Activated CD4-positive, alpha-beta T cell treated with anti-CD3 and anti-CD28 coated beads for 36 hours (primary cell): ENCODE results near the gene KIFAP3. TPM values are rescaled to one million over a fixed set of nuclear protein-coding genes. Genes with fewer than 3 reads are reported as not detected.
A peak's percentile ranks its signal among the peaks of the same experiment; 100 is the strongest.

ENCODE experiments used
- ATAC-seq: fragments of 200-7000 bp; cut with Tn5 transposase; one replicate; pipeline ENCODE4 v1.10.0; 2021; ENCODE audit warnings: mild to moderate bottlenecking, moderate library complexity
- CTCF ChIA-PET: fragments of 350-600 bp; sonication (Branson Sonifier 250); formaldehyde crosslinking; loops from one replicate; lab custom pipeline; 2021; ENCODE audit warnings: antibody characterized with exemption; lab: Charles Lee
- POLR2A ChIA-PET: fragments of 350-600 bp; sonication (Branson Sonifier 250); formaldehyde crosslinking; loops from one replicate; lab custom pipeline; 2021; ENCODE audit warnings: antibody characterized with exemption, inconsistent platforms; lab: Charles Lee
- DNase-seq: peaks from one replicate; pipeline ENCODE4 v3.0.0-alpha.2; 2020
- H3K27ac Mint-ChIP-seq: one replicate; pipeline ENCODE4 v1.8.0; 2021; ENCODE audit warnings: mixed read lengths
- H3K27me3 Mint-ChIP-seq: one replicate; pipeline ENCODE4 v1.8.0; 2021; ENCODE audit warnings: mixed read lengths
- H3K36me3 Mint-ChIP-seq: one replicate; pipeline ENCODE4 v1.8.0; 2021; ENCODE audit warnings: low read depth, mixed read lengths
- H3K4me1 Mint-ChIP-seq: one replicate; pipeline ENCODE4 v1.8.0; 2021; ENCODE audit warnings: mixed read lengths
- H3K4me3 Mint-ChIP-seq: one replicate; pipeline ENCODE4 v1.8.0; 2021; ENCODE audit warnings: mild to moderate bottlenecking, moderate library complexity, mixed read lengths
- H3K9me3 Mint-ChIP-seq: one replicate; pipeline ENCODE4 v1.8.0; 2021; ENCODE audit warnings: low read depth, mixed read lengths
- intact Hi-C, 2 experiments: fragments of 100-400 bp; cut with DNase I in 1 of 2; cut with micrococcal nuclease in 1 of 2; formaldehyde crosslinking; loops; one replicate each; pipeline versions ENCODE4 v1.14.2 to v1.15.1; 2022 to 2024; cut with DNase I, micrococcal nuclease
- total RNA-seq, 2 experiments: library from RNA; stranded (reverse); gene quantifications; one replicate each; pipeline ENCODE4 v1.2.3, GENCODE V29; 2021

Gene KIFAP3
- total RNA-seq, 2 experiments from 2014 or later, result 10.9 to 11.5 TPM

GRCh38 chr1:169944621-169945020 lies 129.9 kb downstream of the KIFAP3 start:
- intact Hi-C loops, result no loop called here
- Mint-ChIP-seq H3K36me3 (no peaks in the 10 kb centered on the region), H3K4me3 (no peak overlapping the region), H3K4me1 (no peaks in the 10 kb centered on the region), H3K9me3 (no peaks in the 10 kb centered on the region), H3K27me3 (no peaks in the 10 kb centered on the region), H3K27ac (no peak overlapping the region)
- CTCF ChIA-PET, result interaction anchor here (0.6 to 1.8 kb wide), 2 partner anchors 16 to 460 kb away, joined by 3 to 5 read pairs; no protein-coding TSS in a partner anchor
- POLR2A ChIA-PET, result no interaction called here
- DNase-seq (no peak), ATAC-seq (no peak)

GRCh38 chr1:169943963-169944526 lies 130.4 kb downstream of the KIFAP3 start:
- H3K36me3 Mint-ChIP-seq, result no peaks in the 10 kb centered on the region
- CTCF ChIA-PET, result interaction anchor here (0.6 to 1.8 kb wide), 2 partner anchors 15 to 460 kb away, joined by 3 to 5 read pairs; no protein-coding TSS in a partner anchor
- no peak overlapping the region for H3K4me3 Mint-ChIP-seq
- no peaks in the 10 kb centered on the region for H3K4me1 Mint-ChIP-seq
- ATAC-seq, result no peak
- POLR2A ChIA-PET, result no interaction called here
- no peak for DNase-seq
- intact Hi-C loops, result no loop called here
- no peak overlapping the region for H3K27ac Mint-ChIP-seq
- no peaks in the 10 kb centered on the region for H3K27me3 Mint-ChIP-seq
- no peaks in the 10 kb centered on the region for H3K9me3 Mint-ChIP-seq

GRCh38 chr1:169941982-169942830 lies 132.3 kb downstream of the KIFAP3 start:
- ATAC-seq, result no peak
- ChIA-PET CTCF (interaction anchor here (0.6 kb wide), 1 partner anchor 1634 kb away, joined by 3 read pairs; no protein-coding TSS in a partner anchor), POLR2A (no interaction called here)
- no peaks in the 10 kb centered on the region for H3K4me1 Mint-ChIP-seq
- H3K9me3 Mint-ChIP-seq, result no peaks in the 10 kb centered on the region
- H3K27ac Mint-ChIP-seq, result no peak overlapping the region
- no peak for DNase-seq
- no peak overlapping the region for H3K4me3 Mint-ChIP-seq
- no peaks in the 10 kb centered on the region for H3K27me3 Mint-ChIP-seq
- H3K36me3 Mint-ChIP-seq, result no peaks in the 10 kb centered on the region
- intact Hi-C loops, result no loop called here

- Mint-ChIP-seq H3K27ac (no peak overlapping the region), H3K4me1 (no peaks in the 10 kb centered on the region), H3K9me3 (no peaks in the 10 kb centered on the region), H3K27me3 (no peaks in the 10 kb centered on the region), H3K4me3 (no peak overlapping the region), H3K36me3 (no peaks in the 10 kb centered on the region)
- no peak for ATAC-seq
- POLR2A ChIA-PET, result no interaction called here
- intact Hi-C loops, result loop anchor here in 1 of 2 experiments (5.0 to 10.0 kb wide), 2 partner anchors 521 to 733 kb away; no protein-coding TSS in a partner anchor
- CTCF ChIA-PET, result interaction anchor here (0.6 to 0.8 kb wide), 2 partner anchors 11 to 755 kb away, joined by 4 read pairs; no protein-coding TSS in a partner anchor
- no peak for DNase-seq
These were observed 140.3 kb downstream of the KIFAP3 start for GRCh38 chr1:169933984-169934725.

GRCh38 chr1:169931795-169932231 lies 142.7 kb downstream of the KIFAP3 start:
- no peak for ATAC-seq
- no peaks in the 10 kb centered on the region for H3K27me3 Mint-ChIP-seq
- no peak for DNase-seq
- no peak overlapping the region for H3K4me3 Mint-ChIP-seq
- H3K4me1 Mint-ChIP-seq, result no peaks in the 10 kb centered on the region
- CTCF ChIA-PET, result no interaction called here
- H3K27ac Mint-ChIP-seq, result no peak overlapping the region
- no peaks in the 10 kb centered on the region for H3K9me3 Mint-ChIP-seq
- H3K36me3 Mint-ChIP-seq, result no peaks in the 10 kb centered on the region
- POLR2A ChIA-PET, result no interaction called here
- intact Hi-C loops, result loop anchor here in 1 of 2 experiments (2.0 to 10.0 kb wide), 3 partner anchors 523 to 1257 kb away; no protein-coding TSS in a partner anchor

GRCh38 chr1:169929210-169929526 lies 145.3 kb downstream of the KIFAP3 start:
- no peaks in the 10 kb centered on the region for H3K27me3 Mint-ChIP-seq
- H3K4me3 Mint-ChIP-seq, result no peak overlapping the region
- no peak for DNase-seq
- H3K4me1 Mint-ChIP-seq, result peaks cover 4% of the 10 kb centered on the region
- CTCF ChIA-PET, result interaction anchor here (0.7 to 1.5 kb wide), 9 partner anchors 9 to 1000 kb away, joined by 3 to 5 read pairs (median 3); partner anchors contain the start of gene KIFAP3
- H3K9me3 Mint-ChIP-seq, result no peaks in the 10 kb centered on the region
- H3K36me3 Mint-ChIP-seq, result no peaks in the 10 kb centered on the region
- intact Hi-C loops, result loop anchor here in 1 of 2 experiments (1.0 to 10.0 kb wide), 2 partner anchors 606 to 1000 kb away; partner anchors contain the start of gene GORAB
- POLR2A ChIA-PET, result interaction anchor here (0.7 kb wide), 1 partner anchor 39 kb away, joined by 3 read pairs; no protein-coding TSS in a partner anchor
- no peak for ATAC-seq
- H3K27ac Mint-ChIP-seq, result no peak overlapping the region

GRCh38 chr1:169928438-169929209 lies 145.9 kb downstream of the KIFAP3 start:
- H3K27me3 Mint-ChIP-seq, result no peaks in the 10 kb centered on the region
- ATAC-seq, result peak; percentile 65
- no peak overlapping the region for H3K4me3 Mint-ChIP-seq
- no peaks in the 10 kb centered on the region for H3K9me3 Mint-ChIP-seq
- no peak overlapping the region for H3K27ac Mint-ChIP-seq
- intact Hi-C loops, result loop anchor here in 1 of 2 experiments (1.0 to 10.0 kb wide), 2 partner anchors 606 to 1001 kb away; partner anchors contain the start of gene GORAB
- H3K36me3 Mint-ChIP-seq, result no peaks in the 10 kb centered on the region
- ChIA-PET POLR2A (interaction anchor here (0.7 kb wide), 1 partner anchor 39 kb away, joined by 3 read pairs; no protein-coding TSS in a partner anchor), CTCF (interaction anchor here (0.6 to 1.5 kb wide), 10 partner anchors 8 to 1001 kb away, joined by 3 to 5 read pairs (median 3); partner anchors contain the start of gene KIFAP3)
- no peak for DNase-seq
- peaks cover 4% of the 10 kb centered on the region for H3K4me1 Mint-ChIP-seq

- DNase-seq (no peak), ATAC-seq (peak; percentile 33)
- POLR2A ChIA-PET, result no interaction called here
- Mint-ChIP-seq H3K9me3 (no peaks in the 10 kb centered on the region), H3K36me3 (no peaks in the 10 kb centered on the region), H3K27ac (no peak overlapping the region), H3K4me3 (no peak overlapping the region), H3K27me3 (no peaks in the 10 kb centered on the region), H3K4me1 (peaks cover 4% of the 10 kb centered on the region)
- intact Hi-C loops, result loop anchor here in 1 of 2 experiments (10.0 kb wide), 1 partner anchor 609 kb away; the partner anchor contains the start of gene GORAB
- CTCF ChIA-PET, result interaction anchor here (1.1 kb wide), 1 partner anchor 10 kb away, joined by 6 read pairs; no protein-coding TSS in a partner anchor
These were observed 148.7 kb downstream of the KIFAP3 start for GRCh38 chr1:169925505-169926482.

GRCh38 chr1:169924829-169925228 lies 149.7 kb downstream of the KIFAP3 start:
- POLR2A ChIA-PET, result no interaction called here
- intact Hi-C loops, result loop anchor here in 1 of 2 experiments (10.0 kb wide), 1 partner anchor 610 kb away; the partner anchor contains the start of gene GORAB
- CTCF ChIA-PET, result no interaction called here
- no peaks in the 10 kb centered on the region for H3K27me3 Mint-ChIP-seq
- DNase-seq (no peak), ATAC-seq (no peak)
- peaks cover 4% of the 10 kb centered on the region for H3K4me1 Mint-ChIP-seq
- no peaks in the 10 kb centered on the region for H3K9me3 Mint-ChIP-seq
- no peak overlapping the region for H3K27ac Mint-ChIP-seq
- no peaks in the 10 kb centered on the region for H3K36me3 Mint-ChIP-seq
- no peak overlapping the region for H3K4me3 Mint-ChIP-seq
